HG03439 (cell line): ENCODE measurements around the gene GPR39.

Experiments used
- ATAC-seq: cut with Tn5 transposase; IDR thresholded peaks from one replicate; pipeline ENCODE4 v1.9.1; 2021; ENCODE audit warnings: mild to moderate bottlenecking, moderate library complexity; ENCODE audit not compliant: unreplicated experiment

GPR39 gene

GRCh38 chr2:132559921-132560320 is 143.3 kb downstream of the GPR39 start:
- no peak for ATAC-seq

- ATAC-seq = no peak
These were observed 144.0 kb downstream of the GPR39 start for GRCh38 chr2:132560562-132560961.

- ATAC-seq = no peak
These were observed 145.6 kb downstream of the GPR39 start for GRCh38 chr2:132562245-132562644.

GRCh38 chr2:132564065-132564464 is 147.5 kb downstream of the GPR39 start:
- ATAC-seq = no peak

GRCh38 chr2:132566379-132566778 is 149.8 kb downstream of the GPR39 start:
- ATAC-seq = no peak

GRCh38 chr2:132567682-132568081 is 151.1 kb downstream of the GPR39 start:
- ATAC-seq = no peak

GRCh38 chr2:132568656-132569055 is 152.1 kb downstream of the GPR39 start:
- no peak for ATAC-seq

- ATAC-seq = no peak
These were observed 156.9 kb downstream of the GPR39 start for GRCh38 chr2:132573444-132574007.

- ATAC-seq = no peak
These were observed 161.1 kb downstream of the GPR39 start for GRCh38 chr2:132577686-132578085.

GRCh38 chr2:132581591-132581990 is 165.0 kb downstream of the GPR39 start:
- no peak for ATAC-seq

- ATAC-seq = no peak
These were observed 165.6 kb downstream of the GPR39 start for GRCh38 chr2:132581991-132582738.

GRCh38 chr2:132583666-132584360 is 167.2 kb downstream of the GPR39 start:
- no peak for ATAC-seq

GRCh38 chr2:132584976-132585817 is 168.6 kb downstream of the GPR39 start:
- no peak for ATAC-seq

GRCh38 chr2:132586101-132586511 is 169.5 kb downstream of the GPR39 start:
- ATAC-seq = no peak

GRCh38 chr2:132586835-132587234 is 170.2 kb downstream of the GPR39 start:
- ATAC-seq = no peak

- no peak for ATAC-seq
These were observed 172.0 kb downstream of the GPR39 start for GRCh38 chr2:132588576-132588975.

GRCh38 chr2:132589111-132589830 is 172.7 kb downstream of the GPR39 start:
- no peak for ATAC-seq

GRCh38 chr2:132589966-132590365 is 173.4 kb downstream of the GPR39 start:
- no peak for ATAC-seq

- ATAC-seq = no peak
These were observed 176.6 kb downstream of the GPR39 start for GRCh38 chr2:132593171-132593570.

- ATAC-seq = no peak
These were observed 178.6 kb downstream of the GPR39 start for GRCh38 chr2:132595186-132595585.

GRCh38 chr2:132595693-132596092 is 179.1 kb downstream of the GPR39 start:
- no peak for ATAC-seq
